Upper lobe of left lung (tissue), 6 donors: Measurements from ENCODE around the gene RASAL2. TPM values are rescaled to one million over a fixed set of nuclear protein-coding genes. Genes with fewer than 3 reads are reported as not detected.

Source experiments
- ATAC-seq, 2 donors: fragments of 200-7000 bp; cut with Tn5 transposase; one replicate each; pipeline ENCODE4 v1.9.1; 2022; ENCODE audit warnings: mild to moderate bottlenecking in 2 of 2, moderate library complexity in 2 of 2; ENCODE audit not compliant: low FRiP score in 2 of 2
- DNase-seq, 2 donors: peaks; one replicate each; pipeline ENCODE4 v3.0.0-alpha.2; 2019 to 2020
- H3K27ac ChIP-seq, 4 donors: fragments of 200-600 bp; sonication (generic); one replicate each; pipeline ENCODE4 v1.5.1; 2016 to 2019
- H3K27me3 ChIP-seq, 4 donors: fragments of 200-600 bp; sonication (generic); one replicate each; pipeline ENCODE4 v1.5.1; 2017 to 2019
- H3K36me3 ChIP-seq, 4 donors: fragments of 200-600 bp; sonication (generic); one replicate each; pipeline ENCODE4 v1.5.1; 2016 to 2019
- H3K4me1 ChIP-seq, 4 donors: fragments of 200-600 bp; sonication (generic); one replicate each; pipeline ENCODE4 v1.5.1; 2018 to 2019
- H3K4me3 ChIP-seq, 4 donors: fragments of 200-600 bp; sonication (generic); one replicate each; pipeline ENCODE4 v1.5.1; 2017 to 2019; ENCODE audit warnings: mild to moderate bottlenecking in 2 of 4, moderate library complexity in 1 of 4
- H3K9me3 ChIP-seq, 4 donors: fragments of 200-600 bp; sonication (generic); one replicate each; pipeline ENCODE4 v1.5.1; 2018 to 2019
- CTCF ChIP-seq, 6 experiments: fragments of 450-650 bp in 4 of 6; fragments of 200-600 bp in 2 of 6; sonication (generic) in 2 of 6; IDR thresholded peaks; one replicate each; pipeline ENCODE4 v1.5.1; 2016 to 2019; ENCODE audit warnings: antibody characterized with exemption in 6 of 6
- EP300 ChIP-seq, 4 donors: sonication (generic); formaldehyde crosslinking; IDR thresholded peaks; one replicate each; pipeline ENCODE4 v1.5.1; 2017; ENCODE audit warnings: antibody characterized with exemption in 4 of 4, control low read depth in 2 of 4
- POLR2A ChIP-seq, 4 donors: fragments of 450-650 bp; IDR thresholded peaks; one replicate each; pipeline ENCODE4 v1.5.1; 2016 to 2017; ENCODE audit warnings: antibody characterized with exemption in 4 of 4, mild to moderate bottlenecking in 2 of 4
- POLR2AphosphoS5 ChIP-seq, 2 donors: sonication (generic); formaldehyde crosslinking; IDR thresholded peaks; one replicate each; pipeline ENCODE4 v1.5.1; 2017; ENCODE audit warnings: antibody characterized with exemption in 2 of 2
- WGBS, 2 donors: methylation state at CpG; one replicate each; pipeline ENCODE4 v1.1.5; 2017 to 2018; 5-methylcytosine and 5-hydroxymethylcytosine counted together
- total RNA-seq, 6 donors: library from RNA; depleted of rRNA in 4 of 6; stranded (reverse); fragments of >200 nt in 4 of 6; gene quantifications; one replicate each; pipeline versions ENCODE4 v1.1.0 to v1.2.1, GENCODE V29; 2016 to 2021
- donor health status: DM: no; HTN: no; CAD: no; lungs with moderate emphysema.
- donor health status: DM: no; HTN: yes; CAD: no; lungs with severe emphysema.

RASAL2 gene
- total RNA-seq, 6 donors from 2014 or later = 24.7 to 59.0 (median 41.6) TPM

- Histone ChIP-seq H3K4me1 (peaks cover 20 to 38% (median 33%) of the 10 kb centered on the region in 4 donors), H3K9me3 (no peaks in the 10 kb centered on the region), H3K27me3 (no peaks in the 10 kb centered on the region), H3K4me3 (peak overlapping the region in 2 of 4 donors; percentile 97 to 98), H3K27ac (peak overlapping the region in 2 of 4 donors; percentile 87 to 93), H3K36me3 (no peaks in the 10 kb centered on the region)
- DNase-seq (no peak), ATAC-seq (no peak)
- no peak for TF ChIP-seq EP300 (IDR thresholded peaks at IDR 0.05)
- TF ChIP-seq POLR2AphosphoS5 (IDR thresholded peaks at IDR 0.05) = no peak
- TF ChIP-seq POLR2A (IDR thresholded peaks at IDR 0.05) = no peak
- no peak for TF ChIP-seq CTCF (IDR thresholded peaks at IDR 0.05)
- WGBS, 2 donors = 50 to 53% methylated on average over 3 of the region's 3 CpGs
These were observed 2.5 kb downstream of the RASAL2 start for GRCh38 chr1:178096421-178096820.

DNA sequence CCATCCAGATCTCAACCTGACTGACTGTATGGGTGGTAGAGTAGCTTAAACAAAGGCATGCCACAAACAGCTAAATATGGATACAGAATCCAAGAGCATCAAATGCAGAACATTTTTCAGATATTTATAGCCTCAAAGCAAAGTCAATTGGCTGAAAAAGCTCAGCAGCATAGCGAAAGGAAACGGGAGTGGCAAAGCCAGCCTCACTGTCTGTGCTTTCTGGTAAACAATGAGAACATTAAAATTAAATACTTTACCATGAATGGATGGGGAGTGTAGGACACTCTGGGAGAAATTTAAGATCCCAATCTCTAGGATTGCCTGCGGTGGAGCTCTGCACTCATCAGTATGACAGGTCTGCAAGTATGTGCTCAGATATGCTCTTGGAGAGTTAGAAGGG lies 4.4 kb downstream of the RASAL2 start:
- Histone ChIP-seq H3K9me3 (no peaks in the 10 kb centered on the region), H3K4me3 (no peak overlapping the region), H3K36me3 (no peaks in the 10 kb centered on the region), H3K27ac (no peak overlapping the region), H3K4me1 (peaks cover 23 to 42% (median 24%) of the 10 kb centered on the region in 4 donors), H3K27me3 (peaks cover 0 to 2% (median 0%) of the 10 kb centered on the region in 4 donors)
- 46 to 70% methylated on average over 3 of the region's 3 CpGs for WGBS, 2 donors
- DNase-seq (no peak), ATAC-seq (no peak)
- TF ChIP-seq CTCF (IDR thresholded peaks at IDR 0.05) (no peak), EP300 (IDR thresholded peaks at IDR 0.05) (no peak), POLR2A (IDR thresholded peaks at IDR 0.05) (no peak), POLR2AphosphoS5 (IDR thresholded peaks at IDR 0.05) (no peak)

GRCh38 chr1:178101266-178101630 lies 7.3 kb downstream of the RASAL2 start:
- H3K4me3 ChIP-seq = no peak overlapping the region
- H3K27ac ChIP-seq = peak overlapping the region in 1 of 4 donors; percentile 42
- no peak for DNase-seq
- no peak for TF ChIP-seq POLR2A (IDR thresholded peaks at IDR 0.05)
- no peak for TF ChIP-seq EP300 (IDR thresholded peaks at IDR 0.05)
- H3K9me3 ChIP-seq = no peaks in the 10 kb centered on the region
- 56 to 59% methylated on average over 2 of the region's 2 CpGs for WGBS, 2 donors
- peaks cover 0 to 2% (median 0%) of the 10 kb centered on the region in 4 donors for H3K27me3 ChIP-seq
- peaks cover 22 to 39% (median 24%) of the 10 kb centered on the region in 4 donors for H3K4me1 ChIP-seq
- ATAC-seq = no peak
- no peaks in the 10 kb centered on the region for H3K36me3 ChIP-seq

- DNase-seq = no peak
- peaks cover 22 to 39% (median 24%) of the 10 kb centered on the region in 4 donors for H3K4me1 ChIP-seq
- TF ChIP-seq EP300 (IDR thresholded peaks at IDR 0.05) (no peak), CTCF (IDR thresholded peaks at IDR 0.05) (no peak)
- no peaks in the 10 kb centered on the region for H3K9me3 ChIP-seq
- H3K27me3 ChIP-seq = peaks cover 0 to 2% (median 0%) of the 10 kb centered on the region in 4 donors
- no peak overlapping the region for H3K4me3 ChIP-seq
- 48 to 56% methylated on average over 1 of the region's 1 CpG for WGBS, 2 donors
- peak in 1 of 2 donors; percentile 56 for ATAC-seq
- no peaks in the 10 kb centered on the region for H3K36me3 ChIP-seq
- H3K27ac ChIP-seq = peak overlapping the region in 1 of 4 donors; percentile 42
These were observed 7.8 kb downstream of the RASAL2 start for GRCh38 chr1:178101654-178102053.

- no peak overlapping the region for H3K27ac ChIP-seq
- peaks cover 21 to 37% (median 23%) of the 10 kb centered on the region in 4 donors for H3K4me1 ChIP-seq
- DNase-seq = peak in 1 of 2 donors; percentile 37
- H3K9me3 ChIP-seq = no peaks in the 10 kb centered on the region
- TF ChIP-seq POLR2AphosphoS5 (IDR thresholded peaks at IDR 0.05) = no peak
- no peak for TF ChIP-seq EP300 (IDR thresholded peaks at IDR 0.05)
- TF ChIP-seq CTCF (IDR thresholded peaks at IDR 0.05) = no peak
- no peak for TF ChIP-seq POLR2A (IDR thresholded peaks at IDR 0.05)
- no peak overlapping the region for H3K4me3 ChIP-seq
- H3K27me3 ChIP-seq = peaks cover 0 to 2% (median 0%) of the 10 kb centered on the region in 4 donors
- ATAC-seq = no peak
- WGBS, 2 donors = 81 to 83% methylated on average over 4 of the region's 4 CpGs
- H3K36me3 ChIP-seq = no peaks in the 10 kb centered on the region
These were observed 8.3 kb downstream of the RASAL2 start for GRCh38 chr1:178102218-178102617.
